LNCaP clone FGC (cell line): ENCODE data around the gene DNPH1.

Experiments
- DNase-seq: peaks from one replicate; pipeline ENCODE4 v3.0.0-alpha.2; 2011; ENCODE audit warnings: low read depth
- H3K4me3 ChIP-seq: 2 replicates; pipeline ENCODE4 v1.5.1; 2011; ENCODE audit warnings: mild to moderate bottlenecking, low read depth, low read length, control low read depth
- TF ChIP-seq, protein P1 (sequence below): IDR thresholded peaks from 2 replicates; pipeline ENCODE4 v1.5.1; 2012; ENCODE audit warnings: mild to moderate bottlenecking; ENCODE audit not compliant: control insufficient read depth, insufficient read depth; ENCODE audit errors: extremely low read depth

The DNPH1 gene

DNA sequence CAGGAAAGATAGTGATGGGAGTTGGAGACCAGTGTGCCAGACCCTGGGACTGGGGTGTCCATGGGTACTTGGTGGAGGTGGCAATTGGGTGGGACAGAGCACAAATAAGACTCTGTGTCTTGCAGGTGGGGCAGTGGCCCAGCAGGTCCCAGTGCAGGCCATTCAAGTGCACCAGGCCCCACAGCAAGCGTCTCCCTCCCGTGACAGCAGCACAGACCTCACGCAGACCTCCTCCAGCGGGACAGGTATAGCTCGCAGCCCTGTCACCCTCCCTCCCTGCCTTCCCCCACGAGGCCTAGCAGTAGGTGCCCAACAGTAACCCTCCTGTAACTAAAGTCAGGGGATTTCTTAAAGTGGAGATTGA is 52.9 kb downstream of the DNPH1 start:
- TF ChIP-seq, protein P1, sequence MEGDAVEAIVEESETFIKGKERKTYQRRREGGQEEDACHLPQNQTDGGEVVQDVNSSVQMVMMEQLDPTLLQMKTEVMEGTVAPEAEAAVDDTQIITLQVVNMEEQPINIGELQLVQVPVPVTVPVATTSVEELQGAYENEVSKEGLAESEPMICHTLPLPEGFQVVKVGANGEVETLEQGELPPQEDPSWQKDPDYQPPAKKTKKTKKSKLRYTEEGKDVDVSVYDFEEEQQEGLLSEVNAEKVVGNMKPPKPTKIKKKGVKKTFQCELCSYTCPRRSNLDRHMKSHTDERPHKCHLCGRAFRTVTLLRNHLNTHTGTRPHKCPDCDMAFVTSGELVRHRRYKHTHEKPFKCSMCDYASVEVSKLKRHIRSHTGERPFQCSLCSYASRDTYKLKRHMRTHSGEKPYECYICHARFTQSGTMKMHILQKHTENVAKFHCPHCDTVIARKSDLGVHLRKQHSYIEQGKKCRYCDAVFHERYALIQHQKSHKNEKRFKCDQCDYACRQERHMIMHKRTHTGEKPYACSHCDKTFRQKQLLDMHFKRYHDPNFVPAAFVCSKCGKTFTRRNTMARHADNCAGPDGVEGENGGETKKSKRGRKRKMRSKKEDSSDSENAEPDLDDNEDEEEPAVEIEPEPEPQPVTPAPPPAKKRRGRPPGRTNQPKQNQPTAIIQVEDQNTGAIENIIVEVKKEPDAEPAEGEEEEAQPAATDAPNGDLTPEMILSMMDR = no peak
- no peak for DNase-seq
- no peak overlapping the region for H3K4me3 ChIP-seq

DNA sequence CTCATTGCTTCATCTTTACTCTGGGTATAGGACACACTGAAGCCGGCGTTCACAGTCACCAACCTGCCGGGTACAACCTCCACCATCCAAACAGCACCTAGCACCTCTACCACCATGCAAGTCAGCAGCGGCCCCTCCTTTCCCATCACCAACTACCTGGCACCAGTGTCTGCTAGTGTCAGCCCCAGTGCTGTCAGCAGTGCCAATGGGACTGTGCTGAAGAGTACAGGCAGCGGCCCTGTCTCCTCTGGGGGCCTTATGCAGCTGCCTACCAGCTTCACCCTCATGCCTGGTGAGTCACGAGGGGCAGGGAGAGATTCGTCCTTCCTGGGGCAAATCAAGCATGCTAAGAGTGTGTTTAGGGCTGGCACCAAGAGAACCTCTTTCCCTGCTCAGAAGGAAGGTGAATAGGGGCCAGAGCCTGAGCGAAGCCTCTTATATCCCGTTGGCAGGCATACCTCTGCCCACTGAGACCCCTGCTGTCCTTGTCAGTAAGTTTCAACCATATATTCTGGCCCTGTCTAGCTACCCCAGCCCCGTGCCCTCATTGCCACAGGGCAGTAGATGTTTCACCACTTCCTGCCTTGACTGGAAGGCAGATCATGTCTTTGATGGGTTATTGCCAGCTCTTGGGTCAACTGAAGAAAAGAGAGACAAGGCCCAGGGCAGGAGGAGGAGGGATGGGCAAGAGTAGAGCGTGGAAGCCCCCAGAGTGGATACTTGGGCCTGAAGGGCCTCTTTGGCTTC is 53.4 kb downstream of the DNPH1 start:
- DNase-seq = no peak
- TF ChIP-seq, protein P1 = 0 out of 2 replicates have a peak, but pooled peaks have one; percentile 3
- H3K4me3 ChIP-seq = no peak overlapping the region
